GM21526 (cell line): ENCODE measurements around the gene ZFPM1.
"Not testable (repeated sequence)": the region's sequence is repeated elsewhere in the genome, so short reads cannot be mapped to it uniquely, and the experiment has no call there.

ENCODE experiments used
- ATAC-seq: cut with Tn5 transposase; IDR thresholded peaks from one replicate; pipeline ENCODE4 v1.9.1; 2021; ENCODE audit warnings: moderate library complexity; ENCODE audit not compliant: unreplicated experiment, low FRiP score

ZFPM1 gene

GRCh38 chr16:88478889-88479792 lies 26.1 kb downstream of the ZFPM1 start:
- ATAC-seq = no peak

- no peak for ATAC-seq
Observed at GRCh38 chr16:88479793-88480760, 27.0 kb downstream of the ZFPM1 start.

DNA sequence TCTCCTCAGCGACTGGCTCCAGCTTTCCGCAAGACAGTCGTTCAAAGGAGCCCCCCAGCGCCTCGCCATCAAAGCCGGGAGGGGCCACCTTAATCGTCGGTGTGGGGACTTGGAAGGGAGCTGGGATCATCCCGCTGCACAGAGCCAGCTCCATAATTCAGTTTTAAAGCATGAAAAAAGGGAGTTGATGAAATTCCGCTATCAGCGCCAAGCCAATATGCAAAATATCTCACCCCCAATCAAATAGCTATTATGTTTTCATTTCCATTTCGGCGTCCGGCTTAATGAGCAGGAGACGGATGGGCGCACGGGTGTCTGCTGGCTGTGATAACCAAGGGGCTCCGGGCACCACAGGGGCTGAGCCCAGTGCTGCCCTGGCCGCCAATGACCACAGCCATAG lies 27.7 kb downstream of the ZFPM1 start:
- no peak for ATAC-seq

DNA sequence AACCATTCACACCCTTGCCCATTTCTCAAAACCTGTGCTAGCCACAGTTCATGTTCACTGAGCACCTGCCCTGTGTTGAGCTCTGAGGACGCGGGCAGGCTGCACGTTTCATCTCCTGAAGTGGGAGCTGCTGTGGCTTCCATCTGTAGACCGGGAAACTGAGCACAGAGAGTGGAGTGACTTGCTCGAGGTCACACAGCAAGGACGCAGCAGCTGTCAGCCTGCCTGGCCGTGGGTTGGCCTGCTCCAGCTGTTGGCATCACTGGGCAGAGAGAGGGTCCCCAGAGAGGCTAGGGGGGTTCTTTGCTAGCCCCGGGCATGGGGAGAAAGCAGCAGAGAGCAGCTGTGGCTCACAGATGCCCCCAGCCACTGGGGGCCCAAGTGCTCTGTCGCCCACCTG lies 28.8 kb downstream of the ZFPM1 start:
- ATAC-seq = no peak

DNA sequence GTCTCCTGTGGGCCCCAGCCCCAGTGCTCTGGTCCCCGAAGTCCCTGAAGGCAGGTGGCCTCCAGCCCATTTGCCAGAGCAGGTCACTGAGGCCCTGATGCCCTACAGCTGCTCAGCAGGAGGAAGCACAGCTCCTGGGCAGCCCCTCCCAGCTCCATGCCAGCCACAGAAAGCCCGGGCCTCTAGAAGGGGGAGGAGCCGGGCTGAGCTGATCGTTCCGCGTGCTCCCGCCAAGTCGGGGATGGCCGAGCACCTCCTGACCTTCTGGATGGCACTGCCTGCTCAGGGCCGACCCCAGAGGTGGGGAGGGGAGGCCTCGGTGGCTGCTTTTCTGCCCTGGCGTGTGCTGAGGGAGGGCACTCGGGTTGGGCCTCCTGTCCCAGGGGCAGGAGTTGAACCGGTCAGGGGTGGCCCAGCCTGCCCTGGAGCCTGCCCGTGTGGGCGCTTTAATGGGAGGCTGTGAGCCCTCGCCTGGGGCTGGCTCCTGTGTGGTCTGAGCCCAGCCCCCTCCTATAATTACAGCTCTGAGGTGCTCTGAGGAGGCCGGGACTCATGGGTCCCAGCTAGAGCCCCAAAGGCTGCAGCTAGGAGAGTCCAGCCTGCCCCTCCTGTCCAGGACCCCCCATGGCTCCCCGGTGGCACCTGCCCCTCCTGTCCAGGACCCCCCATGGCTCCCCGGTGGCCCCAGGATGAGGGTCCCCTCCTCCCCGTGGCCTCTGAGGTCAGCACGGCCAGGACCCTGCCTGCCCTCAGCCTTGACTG lies 29.7 kb downstream of the ZFPM1 start:
- no peak for ATAC-seq

DNA sequence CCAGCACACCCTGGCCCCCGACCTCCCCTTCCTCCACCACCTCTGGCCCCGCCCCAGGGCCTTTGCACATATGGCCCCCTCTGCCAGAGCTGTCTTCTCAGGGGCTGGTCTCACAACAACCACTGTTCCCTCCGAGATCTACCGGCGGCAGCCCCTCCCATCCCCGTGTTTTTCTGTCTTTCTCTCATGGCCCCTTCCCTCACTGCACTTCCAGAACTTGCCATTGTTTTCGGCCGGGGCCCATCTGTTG lies 30.2 kb downstream of the ZFPM1 start:
- no peak for ATAC-seq

DNA sequence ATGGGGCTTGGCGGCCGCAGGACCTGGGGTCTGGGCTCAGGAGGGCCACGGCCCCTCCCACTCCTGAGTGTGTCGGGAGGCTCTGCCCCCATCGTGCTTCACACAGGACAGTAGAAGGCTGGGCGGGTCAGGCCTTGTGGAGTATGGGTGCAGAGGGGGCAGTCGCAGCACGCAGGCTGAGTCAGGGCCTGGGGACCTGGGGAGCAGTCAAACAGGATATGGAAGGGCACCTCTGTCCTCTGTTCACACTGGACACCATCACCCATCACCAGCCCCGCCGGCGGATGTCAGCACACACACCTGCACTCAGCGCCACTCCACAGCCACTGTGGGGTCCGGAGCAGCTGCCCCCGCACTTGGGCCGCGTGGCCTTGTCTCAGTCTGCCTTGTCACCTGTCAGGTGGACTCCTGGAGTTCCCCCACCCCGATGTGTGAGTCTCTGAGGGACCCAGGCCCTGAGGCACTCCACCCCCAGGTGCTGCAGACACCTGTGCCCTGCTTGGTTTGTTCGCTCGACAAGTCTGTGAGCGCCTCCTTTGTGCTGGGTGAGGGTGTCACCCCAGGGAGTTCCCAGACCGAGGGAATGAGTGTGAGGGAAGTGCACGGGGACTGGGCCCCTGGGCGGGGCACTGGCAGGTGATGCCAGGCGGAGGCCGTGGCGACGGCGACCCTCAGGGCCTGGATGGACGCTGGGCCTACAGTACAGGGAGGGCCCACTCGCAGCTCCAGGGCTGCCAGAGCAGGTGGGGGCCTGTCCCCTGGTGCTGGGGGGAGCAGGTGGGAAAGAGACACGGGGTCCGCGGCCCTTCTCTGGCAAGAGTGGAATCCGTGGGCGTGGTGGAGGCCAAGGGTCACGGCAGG lies 31.7 kb downstream of the ZFPM1 start:
- no peak for ATAC-seq

DNA sequence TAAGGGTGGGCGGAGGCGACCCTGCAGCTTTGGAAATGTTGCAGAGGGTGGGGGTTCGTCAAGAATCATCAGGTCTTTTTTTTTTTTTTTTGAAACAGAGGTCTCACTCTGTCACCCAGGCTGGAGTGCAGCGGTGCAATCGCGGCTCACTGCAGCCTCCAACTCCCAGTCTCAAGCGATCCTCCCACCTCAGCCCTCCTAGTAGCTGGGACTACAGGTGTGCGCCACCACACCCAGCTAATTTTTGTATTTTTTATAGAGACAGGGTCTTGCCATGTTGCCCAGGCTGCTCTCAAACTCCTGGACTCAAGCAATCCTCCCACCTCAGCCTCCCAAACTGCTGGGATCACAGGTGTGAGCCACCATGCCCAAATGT lies 32.3 kb downstream of the ZFPM1 start:
- not testable (repeated sequence) for ATAC-seq

DNA sequence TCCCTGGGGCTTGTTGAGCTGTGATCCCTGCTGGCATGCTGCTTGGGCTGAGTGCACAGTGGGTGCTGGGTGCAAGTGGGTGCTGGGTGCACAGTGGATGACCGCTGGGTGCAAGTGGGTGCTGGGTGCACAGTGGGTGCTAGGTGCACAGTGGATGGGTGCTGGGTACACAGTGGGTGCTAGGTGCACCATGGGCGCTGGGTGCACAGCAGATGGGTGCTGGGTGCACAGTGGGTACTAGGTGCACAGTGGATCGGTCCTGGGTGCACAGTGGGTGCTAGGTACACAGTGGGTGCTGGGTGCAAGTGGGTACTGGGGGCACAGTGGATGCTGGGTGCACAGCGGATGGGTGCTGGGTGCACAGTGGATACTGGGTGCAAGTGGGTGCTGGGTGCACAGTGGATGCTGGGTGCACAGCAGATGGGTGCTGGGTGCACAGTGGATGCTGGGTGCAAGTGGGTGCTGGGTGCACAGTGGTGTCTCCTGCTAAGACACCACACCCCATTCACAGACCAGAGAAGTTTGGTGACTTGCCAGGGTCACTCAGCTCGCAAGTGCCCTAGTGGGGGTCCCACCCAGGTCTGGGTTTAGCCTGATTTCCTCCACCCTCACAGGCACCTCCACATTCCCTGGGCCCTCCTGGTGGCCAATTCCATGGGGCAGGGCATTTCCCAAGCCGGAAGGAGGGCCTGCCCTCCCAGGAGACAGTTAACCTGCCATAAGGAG lies 33.5 kb downstream of the ZFPM1 start:
- ATAC-seq = no peak

GRCh38 chr16:88487124-88487432 lies 34.0 kb downstream of the ZFPM1 start:
- no peak for ATAC-seq

GRCh38 chr16:88487920-88488851 lies 35.1 kb downstream of the ZFPM1 start:
- no peak for ATAC-seq

DNA sequence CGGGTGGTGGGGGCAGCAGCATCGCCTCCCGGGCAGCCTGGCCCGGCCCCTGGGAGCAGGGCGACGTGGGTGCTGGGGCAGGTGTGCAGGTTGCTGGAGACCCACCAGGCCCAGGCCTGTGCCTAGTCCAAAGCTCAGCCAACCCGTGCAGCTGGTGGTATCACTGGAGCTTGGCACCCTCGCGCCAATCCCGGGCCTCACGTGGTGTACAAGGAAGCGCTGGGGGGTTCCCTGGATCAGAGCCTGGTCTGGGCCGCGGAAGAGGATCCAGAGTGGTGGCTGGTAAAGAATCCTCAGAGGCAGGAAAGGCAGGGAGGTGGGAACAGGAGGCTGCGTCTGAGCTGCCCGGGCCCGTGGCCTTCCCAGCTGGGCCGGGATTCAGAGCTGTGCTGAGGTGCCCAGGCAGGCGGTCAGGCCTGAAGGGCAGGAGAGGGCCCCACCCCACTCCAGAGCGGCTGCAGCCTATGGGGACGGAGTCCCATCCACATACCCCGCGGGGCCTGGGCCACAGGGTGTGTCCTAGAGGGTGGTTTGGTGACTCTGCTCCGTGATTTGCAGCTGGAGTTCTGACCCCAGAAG lies 36.2 kb downstream of the ZFPM1 start:
- ATAC-seq = no peak

DNA sequence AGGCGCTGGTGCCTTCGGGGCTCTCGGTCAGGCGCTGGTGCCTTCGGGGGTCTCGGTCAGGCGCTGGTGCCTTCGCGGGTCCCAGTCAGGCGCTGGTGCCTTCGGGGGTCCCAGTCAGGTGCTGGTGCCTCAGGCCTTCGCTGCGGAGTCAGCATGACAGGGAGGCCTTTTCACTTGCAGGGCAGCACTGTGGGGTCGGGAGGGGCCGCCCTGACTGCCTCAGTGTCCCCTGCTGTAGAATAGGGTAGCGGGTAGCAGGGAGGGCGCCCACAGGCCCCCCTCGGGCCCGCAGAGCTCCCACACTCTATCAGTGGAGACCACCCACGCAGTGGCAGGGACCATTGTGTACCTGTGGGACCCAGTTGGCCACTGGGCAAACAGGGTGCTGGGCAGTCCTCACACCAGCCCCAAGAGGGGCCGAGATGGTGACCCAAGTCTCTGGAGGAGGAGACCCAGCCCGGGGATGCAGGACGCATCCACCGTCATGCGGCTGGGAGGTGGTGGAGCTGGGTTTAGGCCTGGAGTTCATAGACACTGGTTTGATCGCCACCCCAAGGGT lies 38.0 kb downstream of the ZFPM1 start:
- ATAC-seq = no peak

DNA sequence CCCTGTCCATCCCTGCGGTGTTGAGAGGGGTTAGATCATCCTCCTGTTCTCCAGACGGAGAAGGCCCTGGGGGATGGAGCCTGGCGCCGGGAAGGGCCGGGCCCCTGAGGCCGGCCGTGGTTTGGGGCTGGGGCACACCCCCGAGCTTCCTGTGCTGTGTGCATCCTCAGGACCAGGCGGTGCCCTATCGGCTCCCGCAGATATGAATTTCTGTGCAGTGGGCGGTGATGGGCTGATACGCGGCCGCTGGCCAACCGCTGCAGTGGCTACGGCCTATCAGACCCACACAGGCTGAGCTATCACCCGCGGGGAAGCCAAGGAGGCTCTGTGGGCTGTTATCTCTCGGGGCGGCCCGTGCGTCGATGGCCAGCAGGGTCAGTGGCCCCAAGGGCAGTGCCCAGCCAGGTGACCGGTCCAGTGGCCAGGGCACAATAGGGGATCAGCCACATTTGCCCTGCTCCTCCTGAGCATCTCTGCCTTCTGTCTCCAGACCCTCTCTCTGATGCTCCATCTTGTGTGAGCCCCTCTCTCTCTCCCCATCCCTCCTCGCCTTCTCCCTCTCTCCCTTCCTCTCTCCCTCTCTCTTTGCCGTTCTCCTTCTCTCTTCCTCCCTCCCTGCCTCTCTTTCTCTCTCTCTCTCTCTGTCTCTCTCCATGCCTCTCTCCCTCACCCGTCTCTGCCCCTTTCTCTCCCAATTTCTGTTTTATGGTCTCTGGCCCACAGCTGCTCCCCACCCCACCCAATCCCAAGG lies 38.7 kb downstream of the ZFPM1 start:
- ATAC-seq = no peak

DNA sequence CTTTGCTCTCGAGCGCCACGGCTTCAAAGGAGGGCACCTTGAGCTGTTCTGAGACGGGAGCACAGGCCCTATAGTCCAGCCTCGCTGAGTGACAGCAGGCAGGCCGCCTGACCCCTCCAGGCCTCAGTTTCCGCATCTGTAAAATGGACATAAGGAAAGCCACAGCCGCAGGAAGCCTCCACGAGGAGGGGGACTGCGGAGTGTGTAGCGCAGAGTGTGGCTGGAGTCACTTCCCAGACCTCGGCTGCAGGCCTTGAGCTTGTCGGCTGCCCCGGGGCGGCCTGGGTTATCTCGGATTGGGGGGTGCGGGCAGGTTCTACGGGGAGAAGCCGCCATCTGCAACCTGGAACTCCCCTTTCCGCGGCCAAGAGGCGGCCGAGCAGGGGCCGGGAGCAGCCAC lies 40.8 kb downstream of the ZFPM1 start:
- ATAC-seq = no peak

DNA sequence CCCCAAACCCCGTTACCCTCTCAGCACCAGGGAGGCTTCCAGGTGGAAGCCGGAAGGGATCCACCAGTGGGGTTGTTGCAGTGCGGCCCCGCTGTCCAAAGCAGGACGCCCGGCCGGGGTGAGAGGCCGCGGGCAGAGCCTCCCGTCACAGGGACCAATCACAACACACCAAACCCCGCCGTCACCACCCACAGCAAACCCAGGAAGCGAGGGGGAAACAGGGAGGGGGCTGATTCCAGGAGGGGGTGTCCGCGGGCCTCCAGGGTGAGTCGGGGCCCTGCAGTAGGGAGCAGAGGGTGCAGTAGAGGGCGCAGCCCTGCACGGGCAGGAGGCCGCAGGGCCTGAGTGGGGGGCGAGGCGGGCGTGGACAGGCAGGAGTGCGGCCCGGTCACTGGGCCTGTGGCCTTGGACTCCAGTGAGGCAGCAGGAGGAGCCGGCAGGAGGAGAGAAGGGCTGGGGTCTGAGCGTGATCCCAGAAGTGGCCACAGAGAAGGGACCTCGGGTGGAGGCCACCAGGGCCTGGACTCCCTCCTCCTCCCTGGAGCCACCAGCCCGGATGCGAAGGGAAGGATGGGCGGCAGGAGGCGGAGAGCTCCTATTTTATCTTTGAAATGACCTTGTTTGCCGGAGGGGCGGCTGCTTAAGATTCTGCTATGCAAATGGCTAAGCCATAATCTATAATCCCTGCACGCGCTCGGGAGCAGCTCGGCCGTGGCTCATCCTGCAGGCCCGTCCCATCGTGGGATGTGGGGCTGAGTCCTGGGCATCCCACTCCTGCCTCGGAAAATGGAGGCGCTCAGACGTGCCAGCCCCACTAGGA lies 41.5 kb downstream of the ZFPM1 start:
- ATAC-seq = no peak
